ENCODE data around the gene GCSH.

Gene GCSH

GRCh38 chr16:81060576-81061306 lies 35.5 kb downstream of the GCSH start:
- no peak for ATAC-seq (replicated peaks)
- Mint-ChIP-seq H3K4me1 (ENCODE audit: low read depth in 2 of 2) (no peaks in the 10 kb centered on the region), H3K36me3 (ENCODE audit: insufficient read depth) (peaks cover 6% of the 10 kb centered on the region)

GRCh38 chr16:81053761-81054160 lies 42.4 kb downstream of the GCSH start:
- Mint-ChIP-seq H3K4me1 (ENCODE audit: low read depth in 2 of 2) (no peaks in the 10 kb centered on the region), H3K4me3 (no peak overlapping the region), H3K36me3 (ENCODE audit: insufficient read depth) (peaks cover 2% of the 10 kb centered on the region), H3K9me3 (peaks cover 4 to 14% of the 10 kb centered on the region in 2 donors), H3K27me3 (peaks cover 0 to 5% of the 10 kb centered on the region in 2 donors), H3K27ac (no peak overlapping the region)
- no peak for DNase-seq
- ATAC-seq (replicated peaks): no peak

More at GRCh38 chr16:81060576-81061306, 35.5 kb downstream of the GCSH start:
- H3K27ac Mint-ChIP-seq: no peak overlapping the region
- no peak for DNase-seq
- H3K4me3 Mint-ChIP-seq: no peak overlapping the region
- no peaks in the 10 kb centered on the region for H3K27me3 Mint-ChIP-seq
- no peaks in the 10 kb centered on the region for H3K9me3 Mint-ChIP-seq

GRCh38 chr16:81042821-81043220 lies 53.4 kb downstream of the GCSH start:
- H3K9me3 Mint-ChIP-seq: no peaks in the 10 kb centered on the region
- DNase-seq (no peak), ATAC-seq (replicated peaks) (no peak)
- H3K4me1 Mint-ChIP-seq (ENCODE audit: low read depth in 2 of 2): peaks cover 8 to 12% of the 10 kb centered on the region in 2 donors
- H3K4me3 Mint-ChIP-seq: no peak overlapping the region
- H3K27ac Mint-ChIP-seq: no peak overlapping the region
- H3K36me3 Mint-ChIP-seq (ENCODE audit: insufficient read depth): peaks cover 41% of the 10 kb centered on the region
- H3K27me3 Mint-ChIP-seq: no peaks in the 10 kb centered on the region

- H3K36me3 Mint-ChIP-seq (ENCODE audit: insufficient read depth): peaks cover 41% of the 10 kb centered on the region
- no peaks in the 10 kb centered on the region for H3K27me3 Mint-ChIP-seq
These were observed 54.5 kb downstream of the GCSH start for GRCh38 chr16:81041696-81042095.

GRCh38 chr16:81040842-81041241 lies 55.4 kb downstream of the GCSH start:
- Mint-ChIP-seq H3K9me3 (no peaks in the 10 kb centered on the region), H3K27me3 (no peaks in the 10 kb centered on the region), H3K4me3 (no peak overlapping the region), H3K36me3 (ENCODE audit: insufficient read depth) (peaks cover 41% of the 10 kb centered on the region), H3K4me1 (ENCODE audit: low read depth in 2 of 2) (peaks cover 22 to 23% of the 10 kb centered on the region in 2 donors), H3K27ac (no peak overlapping the region)
- no peak for DNase-seq
- no peak for ATAC-seq (replicated peaks)

More at GRCh38 chr16:81041696-81042095, 54.5 kb downstream of the GCSH start:
- Mint-ChIP-seq H3K4me3 (no peak overlapping the region), H3K27ac (no peak overlapping the region), H3K9me3 (no peaks in the 10 kb centered on the region), H3K4me1 (ENCODE audit: low read depth in 2 of 2) (peaks cover 19 to 20% of the 10 kb centered on the region in 2 donors)
- ATAC-seq (replicated peaks) (no peak), DNase-seq (no peak)

GRCh38 chr16:81040131-81040530 lies 56.1 kb downstream of the GCSH start:
- Mint-ChIP-seq H3K4me3 (no peak overlapping the region), H3K27ac (no peak overlapping the region), H3K36me3 (ENCODE audit: insufficient read depth) (peaks cover 36% of the 10 kb centered on the region), H3K9me3 (no peaks in the 10 kb centered on the region), H3K27me3 (no peaks in the 10 kb centered on the region), H3K4me1 (ENCODE audit: low read depth in 2 of 2) (peaks cover 22 to 23% of the 10 kb centered on the region in 2 donors)
- DNase-seq: no peak
- no peak for ATAC-seq (replicated peaks)

GRCh38 chr16:81036751-81037350 lies 59.3 kb downstream of the GCSH start:
- H3K4me3 Mint-ChIP-seq: peak overlapping the region; percentile 78 to 80
- H3K36me3 Mint-ChIP-seq (ENCODE audit: insufficient read depth): peaks cover 11% of the 10 kb centered on the region
- no peaks in the 10 kb centered on the region for H3K9me3 Mint-ChIP-seq
- peak overlapping the region in 1 of 2 donors; percentile 59 for H3K27ac Mint-ChIP-seq
- no peaks in the 10 kb centered on the region for H3K27me3 Mint-ChIP-seq
- DNase-seq (no peak), ATAC-seq (replicated peaks) (no peak)
- H3K4me1 Mint-ChIP-seq (ENCODE audit: low read depth in 2 of 2): peaks cover 22 to 23% of the 10 kb centered on the region in 2 donors

- peaks cover 22 to 23% of the 10 kb centered on the region in 2 donors for H3K4me1 Mint-ChIP-seq (ENCODE audit: low read depth in 2 of 2)
- H3K9me3 Mint-ChIP-seq: no peaks in the 10 kb centered on the region
- peaks cover 4% of the 10 kb centered on the region for H3K36me3 Mint-ChIP-seq (ENCODE audit: insufficient read depth)
- DNase-seq (peak in 2 of 3 experiments; percentile 35 to 38), ATAC-seq (replicated peaks) (peak; percentile 67)
- peak overlapping the region; percentile 78 to 80 for H3K4me3 Mint-ChIP-seq
- H3K27me3 Mint-ChIP-seq: no peaks in the 10 kb centered on the region
- peak overlapping the region in 1 of 2 donors; percentile 59 for H3K27ac Mint-ChIP-seq
These were observed 60.0 kb downstream of the GCSH start for GRCh38 chr16:81035975-81036750.

- peak; percentile 95 for ATAC-seq (replicated peaks)
- peaks cover 3% of the 10 kb centered on the region for H3K36me3 Mint-ChIP-seq (ENCODE audit: insufficient read depth)
- peak; percentile 83 to 90 (median 84) for DNase-seq
- peaks cover 21 to 22% of the 10 kb centered on the region in 2 donors for H3K4me1 Mint-ChIP-seq (ENCODE audit: low read depth in 2 of 2)
- H3K4me3 Mint-ChIP-seq: peak within 1 kb of the TSS; percentile 78 to 80
- H3K27me3 Mint-ChIP-seq: no peaks in the 10 kb centered on the region
- no peaks in the 10 kb centered on the region for H3K9me3 Mint-ChIP-seq
- peak within 1 kb of the TSS in 1 of 2 donors; percentile 59 for H3K27ac Mint-ChIP-seq
These were observed 60.7 kb downstream of the GCSH start, which contains the start of gene ATMIN for GRCh38 chr16:81035398-81035974. Gene ATMIN (plus strand): TSS chr16:81035842. CDS start chr16:81035871, 29 bp downstream.

All from effector memory CD8-positive, alpha-beta T cell (primary cell).